Peyer's patch (tissue), 4 donors: ENCODE measurements around the gene TBX1.

Source experiments
- CTCF ChIP-seq, 6 experiments: fragments of 450-650 bp in 4 of 6; fragments of 200-600 bp in 2 of 6; sonication (generic) in 1 of 6; IDR thresholded peaks; one replicate each; pipeline ENCODE4 v1.5.1; 2017 to 2019; ENCODE audit warnings: antibody characterized with exemption in 6 of 6, mild to moderate bottlenecking in 3 of 6, moderate library complexity in 1 of 6
- POLR2A ChIP-seq, 2 donors: fragments of 450-650 bp; IDR thresholded peaks; one replicate each; pipeline ENCODE4 v1.5.1; 2017; ENCODE audit warnings: antibody characterized with exemption in 2 of 2, mild to moderate bottlenecking in 2 of 2, moderate library complexity in 2 of 2

- TF ChIP-seq POLR2A (IDR thresholded peaks at IDR 0.05): no peak
- TF ChIP-seq CTCF (IDR thresholded peaks at IDR 0.05): no peak
These were observed 40.3 kb upstream of the TBX1 start for GRCh38 chr22:19720150-19720827.
